NCI-H128 (cell line): ENCODE data around the gene ABCB9.

Experiments
- DNase-seq: peaks from one replicate; lab custom pipeline; 2025; ENCODE audit not compliant: unreplicated experiment; lab: John Stamatoyannopoulos, UW

ABCB9 gene

GRCh38 chr12:122982963-122983788 lies 16.9 kb upstream of the ABCB9 start:
- DNase-seq, result no peak

GRCh38 chr12:122982477-122982815 lies 16.2 kb upstream of the ABCB9 start:
- no peak for DNase-seq

- no peak for DNase-seq
Observed at GRCh38 chr12:122981587-122982476, 15.6 kb upstream of the ABCB9 start.

- DNase-seq, result no peak
Observed at GRCh38 chr12:122981036-122981471, 14.8 kb upstream of the ABCB9 start.

GRCh38 chr12:122980183-122981035 lies 14.1 kb upstream of the ABCB9 start, which contains the start of gene ARL6IP4:
ARL6IP4 (plus strand) TSS chr12:122980681; CDS start chr12:122981140, 459 bp downstream.
- no peak for DNase-seq

GRCh38 chr12:122979908-122980182 lies 13.6 kb upstream of the ABCB9 start:
- no peak for DNase-seq

- DNase-seq, result no peak
Observed at GRCh38 chr12:122979001-122979907, 13.0 kb upstream of the ABCB9 start.

- no peak for DNase-seq
Observed at GRCh38 chr12:122978507-122978955, 12.3 kb upstream of the ABCB9 start.

GRCh38 chr12:122977655-122978392 lies 11.6 kb upstream of the ABCB9 start:
- no peak for DNase-seq

GRCh38 chr12:122977153-122977552 lies 10.9 kb upstream of the ABCB9 start:
- no peak for DNase-seq

GRCh38 chr12:122976648-122976975 lies 10.3 kb upstream of the ABCB9 start:
- no peak for DNase-seq

- DNase-seq, result no peak
Observed at GRCh38 chr12:122975790-122976647, 9.8 kb upstream of the ABCB9 start.

- peak; percentile 72 for DNase-seq
Observed at GRCh38 chr12:122974892-122975789, 8.9 kb upstream of the ABCB9 start, which contains the start of gene OGFOD2. OGFOD2 (plus strand) TSS chr12:122975244; CDS start chr12:122975252, 8 bp downstream.

GRCh38 chr12:122974274-122974891 lies 8.1 kb upstream of the ABCB9 start:
- DNase-seq, result peak; percentile 98

GRCh38 chr12:122969676-122970075 lies 3.4 kb upstream of the ABCB9 start:
- no peak for DNase-seq

GRCh38 chr12:122968104-122968503 lies 1.8 kb upstream of the ABCB9 start:
- DNase-seq, result no peak
